ENCODE data around the gene H19.

Gene H19

GRCh38 chr11:2027708-2028107, 30.1 kb upstream of the H19 start:
- DNase-seq (ENCODE audit: low read depth in 2 of 2), result no peak
- H3K4me3 ChIP-seq (replicated peaks in 1 of 2; ENCODE audit: low read depth in 2 of 2, low read length in 2 of 2), result no peak overlapping the region
- no peak for TF ChIP-seq CTCF (IDR thresholded peaks at IDR 0.05; ENCODE audit: low read depth, low read length)

DNA sequence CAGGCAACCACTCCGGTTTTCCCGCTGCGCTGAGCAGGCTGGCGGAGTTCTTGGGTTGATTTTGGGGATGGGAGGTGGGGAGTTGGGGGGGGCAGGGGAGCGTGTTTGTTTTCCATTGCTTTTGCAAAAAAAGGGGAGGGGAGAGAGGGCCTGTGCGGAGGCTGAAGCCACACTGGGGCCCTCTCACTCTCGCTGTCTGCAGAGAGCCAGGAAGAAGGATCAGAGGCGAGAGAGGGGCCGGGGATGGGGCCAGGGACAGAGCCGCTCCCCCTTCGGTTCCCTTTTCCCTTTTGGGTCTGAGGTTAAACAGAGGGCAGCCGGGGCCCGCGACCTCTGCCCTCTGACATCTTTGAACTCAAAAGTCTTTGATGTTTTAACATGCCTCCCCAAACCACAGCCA, 17.4 kb upstream of the H19 start:
- DNase-seq (ENCODE audit: low read depth in 2 of 2), result no peak
- no peak for TF ChIP-seq CTCF (IDR thresholded peaks at IDR 0.05; ENCODE audit: low read depth, low read length)
- H3K4me3 ChIP-seq (replicated peaks in 1 of 2; ENCODE audit: low read depth in 2 of 2, low read length in 2 of 2), result no peak overlapping the region

GRCh38 chr11:2012440-2012839, 14.8 kb upstream of the H19 start:
- TF ChIP-seq CTCF (IDR thresholded peaks at IDR 0.05; ENCODE audit: low read depth, low read length), result no peak
- no peak overlapping the region for H3K4me3 ChIP-seq (replicated peaks in 1 of 2; ENCODE audit: low read depth in 2 of 2, low read length in 2 of 2)
- DNase-seq (ENCODE audit: low read depth in 2 of 2), result no peak

- no peak for TF ChIP-seq CTCF (IDR thresholded peaks at IDR 0.05; ENCODE audit: low read depth, low read length)
- H3K4me3 ChIP-seq (replicated peaks in 1 of 2; ENCODE audit: low read depth in 2 of 2, low read length in 2 of 2), result no peak overlapping the region
- DNase-seq (ENCODE audit: low read depth in 2 of 2), result no peak
Measured at GRCh38 chr11:2004466-2004865, 6.8 kb upstream of the H19 start.

GRCh38 chr11:2002807-2003206, 5.2 kb upstream of the H19 start:
- H3K4me3 ChIP-seq (replicated peaks in 1 of 2; ENCODE audit: low read depth in 2 of 2, low read length in 2 of 2), result no peak overlapping the region
- TF ChIP-seq CTCF (IDR thresholded peaks at IDR 0.05; ENCODE audit: low read depth, low read length), result no peak
- DNase-seq (ENCODE audit: low read depth in 2 of 2), result no peak

DNA sequence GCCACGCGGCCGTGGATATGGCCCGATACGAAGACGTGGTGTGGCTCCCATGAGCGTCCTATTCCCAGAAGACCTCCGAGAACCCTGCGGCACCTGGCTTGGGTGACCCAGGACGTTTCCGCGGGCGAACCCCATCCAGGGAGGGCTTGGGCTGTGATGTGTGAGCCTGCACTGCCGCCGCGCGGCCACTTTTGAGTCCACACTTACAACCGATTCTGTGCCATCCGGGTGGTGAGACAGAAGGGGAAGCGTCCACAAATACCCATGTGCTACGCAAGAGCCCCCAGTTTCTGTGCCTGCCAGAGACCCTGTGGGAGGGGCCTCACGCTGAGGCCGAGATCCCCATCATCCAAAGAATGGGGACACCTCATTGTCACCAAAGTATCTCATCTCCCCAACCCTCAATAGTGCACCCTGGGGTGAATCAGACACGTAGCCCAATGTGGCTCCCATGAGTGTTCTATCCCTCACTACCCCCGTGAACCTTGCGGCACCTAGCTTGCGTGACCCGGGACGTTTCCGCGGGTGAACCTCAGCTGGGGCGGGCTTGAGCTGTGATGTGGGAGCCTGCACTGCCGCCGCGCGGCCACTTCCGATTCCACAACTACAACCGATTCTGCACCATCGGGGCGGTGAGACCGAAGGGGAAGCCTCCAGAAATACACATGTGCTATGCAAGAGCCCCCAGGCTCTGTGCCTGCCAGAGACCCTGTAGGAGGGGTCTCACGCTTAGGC, 4.6 kb upstream of the H19 start:
- H3K4me3 ChIP-seq (replicated peaks in 1 of 2; ENCODE audit: low read depth in 2 of 2, low read length in 2 of 2), result no peak overlapping the region
- no peak for DNase-seq (ENCODE audit: low read depth in 2 of 2)
- TF ChIP-seq CTCF (IDR thresholded peaks at IDR 0.05; ENCODE audit: low read depth, low read length), result no peak

- DNase-seq (ENCODE audit: low read depth in 2 of 2), result no peak
- no peak overlapping the region for H3K4me3 ChIP-seq (replicated peaks in 1 of 2; ENCODE audit: low read depth in 2 of 2, low read length in 2 of 2)
- TF ChIP-seq CTCF (IDR thresholded peaks at IDR 0.05; ENCODE audit: low read depth, low read length), result no peak
Measured at GRCh38 chr11:1998861-1999260, 1.2 kb upstream of the H19 start.

Measured in cardiac fibroblast (primary cell).